ENCODE measurements around the gene PGLYRP2.
"Not testable (repeated sequence)": the region's sequence is repeated elsewhere in the genome, so short reads cannot be mapped to it uniquely, and the experiment has no call there.

PGLYRP2 gene, protein sequence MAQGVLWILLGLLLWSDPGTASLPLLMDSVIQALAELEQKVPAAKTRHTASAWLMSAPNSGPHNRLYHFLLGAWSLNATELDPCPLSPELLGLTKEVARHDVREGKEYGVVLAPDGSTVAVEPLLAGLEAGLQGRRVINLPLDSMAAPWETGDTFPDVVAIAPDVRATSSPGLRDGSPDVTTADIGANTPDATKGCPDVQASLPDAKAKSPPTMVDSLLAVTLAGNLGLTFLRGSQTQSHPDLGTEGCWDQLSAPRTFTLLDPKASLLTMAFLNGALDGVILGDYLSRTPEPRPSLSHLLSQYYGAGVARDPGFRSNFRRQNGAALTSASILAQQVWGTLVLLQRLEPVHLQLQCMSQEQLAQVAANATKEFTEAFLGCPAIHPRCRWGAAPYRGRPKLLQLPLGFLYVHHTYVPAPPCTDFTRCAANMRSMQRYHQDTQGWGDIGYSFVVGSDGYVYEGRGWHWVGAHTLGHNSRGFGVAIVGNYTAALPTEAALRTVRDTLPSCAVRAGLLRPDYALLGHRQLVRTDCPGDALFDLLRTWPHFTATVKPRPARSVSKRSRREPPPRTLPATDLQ

DNA sequence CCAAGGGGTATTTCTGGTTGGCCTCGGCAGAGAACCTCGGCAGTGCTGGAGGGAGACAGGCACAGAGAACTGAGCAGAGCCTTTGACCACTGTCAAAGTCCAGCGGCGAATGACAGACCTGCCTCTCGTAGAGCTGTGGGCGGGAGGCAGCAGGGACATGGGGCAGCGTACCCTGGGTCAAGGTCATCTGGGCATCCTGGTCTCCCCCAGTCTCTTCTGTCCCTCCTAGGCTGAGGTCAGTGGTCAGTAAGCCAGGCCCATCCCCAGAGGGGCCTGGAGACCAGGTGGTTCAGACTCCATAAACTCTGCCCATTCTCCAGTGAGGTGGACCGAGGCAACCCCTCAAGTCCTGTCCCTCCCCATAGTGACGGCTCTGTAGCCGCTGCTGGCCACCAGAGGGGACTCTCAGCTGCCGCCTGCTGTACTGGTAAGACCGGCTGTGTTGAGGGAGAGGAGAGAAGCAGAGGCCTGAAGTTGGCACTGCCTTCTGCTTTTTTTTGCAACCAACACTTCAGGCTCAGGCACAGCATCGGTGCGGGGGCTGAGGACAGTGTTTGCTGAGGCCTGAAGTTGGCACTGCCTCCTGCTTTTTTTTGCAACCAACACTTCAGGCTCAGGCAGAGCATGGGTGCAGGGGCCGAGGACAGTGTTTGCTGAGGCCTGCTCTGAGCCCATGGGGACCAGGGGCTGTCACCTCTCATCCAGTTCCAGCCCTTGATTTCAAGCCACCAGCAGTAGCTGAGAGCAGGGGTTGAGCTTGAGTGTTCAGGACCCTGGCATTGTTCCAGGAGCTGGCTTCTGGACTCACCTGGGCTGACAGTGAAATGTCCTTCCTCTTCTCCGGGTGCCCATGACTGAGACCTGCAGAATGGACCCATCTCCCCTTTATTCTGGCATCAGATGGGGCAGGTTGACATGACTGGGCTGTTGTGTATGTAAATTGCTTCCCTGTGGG lies at the start of gene PGLYRP2:
Gene PGLYRP2, minus strand, starts transcription at position 111 of the 955 bp plus-strand sequence. CDS start 130 bp downstream, outside the sequence.
- no peak for DNase-seq

DNA sequence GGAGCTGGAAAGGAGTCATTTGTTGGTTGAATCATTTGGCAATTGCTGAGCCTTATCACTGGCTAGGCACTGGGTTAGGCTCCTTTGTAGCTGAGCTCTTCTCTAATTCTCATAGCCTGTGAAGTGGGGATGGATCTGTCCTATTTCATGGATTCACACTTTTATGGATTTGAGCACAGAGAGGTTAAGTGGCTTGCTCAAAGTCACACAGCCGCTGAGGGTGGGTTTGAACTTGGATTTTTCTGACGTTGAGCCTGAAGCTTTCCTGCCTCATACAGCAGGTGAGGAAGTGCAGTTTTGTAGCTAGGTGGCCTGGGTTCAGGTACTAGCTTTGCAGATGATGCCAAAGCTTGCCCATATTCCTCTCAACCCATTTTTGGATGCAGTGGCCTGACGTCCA lies 48.4 kb upstream of the PGLYRP2 start:
- DNase-seq = no peak

DNA sequence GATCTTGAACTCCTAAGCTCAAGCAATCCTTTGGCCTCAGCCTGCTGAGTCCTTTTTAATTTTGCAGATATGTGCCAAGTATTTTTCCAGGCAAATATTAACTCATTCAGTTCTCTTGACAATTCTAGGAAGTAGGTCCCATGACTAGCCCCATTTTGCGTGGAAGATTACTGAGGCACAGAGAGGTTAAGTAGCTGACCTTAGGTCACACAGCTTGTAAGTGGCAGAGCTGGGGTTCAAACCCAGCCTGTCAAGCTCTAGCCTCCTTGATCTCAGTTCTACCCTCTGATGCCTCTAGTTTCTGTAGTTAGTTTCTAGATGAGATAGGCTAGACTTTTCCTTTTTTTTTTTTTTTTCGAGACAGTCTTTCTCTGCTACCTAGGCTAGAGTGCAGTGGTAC lies 47.1 kb upstream of the PGLYRP2 start:
- DNase-seq = no peak

DNA sequence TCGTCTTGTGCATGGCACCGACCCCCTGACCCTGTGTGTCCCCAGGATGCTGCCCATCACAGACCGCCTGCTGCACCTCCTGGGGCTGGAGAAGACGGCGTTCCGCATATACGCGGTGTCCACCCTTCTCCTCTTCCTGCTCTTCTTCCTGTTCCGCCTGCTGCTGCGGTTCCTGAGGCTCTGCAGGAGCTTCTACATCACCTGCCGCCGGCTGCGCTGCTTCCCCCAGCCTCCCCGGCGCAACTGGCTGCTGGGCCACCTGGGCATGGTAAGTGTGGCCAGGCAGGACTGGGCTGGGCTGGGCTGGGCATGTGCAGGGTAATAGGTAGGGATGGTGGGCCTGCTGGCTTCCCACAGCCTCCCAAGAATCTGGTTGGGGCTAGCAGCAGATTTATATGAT lies 46.0 kb upstream of the PGLYRP2 start:
- no peak for DNase-seq

DNA sequence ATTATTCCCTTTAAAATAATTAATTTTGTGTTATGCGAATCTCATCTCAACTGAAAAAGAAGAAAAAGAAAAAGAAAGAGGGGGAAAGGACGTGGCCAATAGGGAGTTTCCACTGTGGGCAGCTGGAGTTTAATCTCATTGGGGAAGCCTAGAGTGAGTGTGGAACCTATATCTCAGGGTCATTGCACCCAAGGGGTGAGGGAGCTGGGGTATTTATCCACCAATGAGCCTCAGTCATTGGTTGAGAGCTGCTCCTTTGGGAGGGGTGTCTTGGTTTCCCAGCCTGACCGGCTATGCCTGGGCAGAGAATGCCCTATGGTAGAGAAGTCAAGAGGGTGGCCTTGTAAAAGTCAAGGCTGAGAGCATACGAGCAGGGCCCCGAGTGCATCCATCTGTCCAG lies 45.5 kb upstream of the PGLYRP2 start:
- no peak for DNase-seq

DNA sequence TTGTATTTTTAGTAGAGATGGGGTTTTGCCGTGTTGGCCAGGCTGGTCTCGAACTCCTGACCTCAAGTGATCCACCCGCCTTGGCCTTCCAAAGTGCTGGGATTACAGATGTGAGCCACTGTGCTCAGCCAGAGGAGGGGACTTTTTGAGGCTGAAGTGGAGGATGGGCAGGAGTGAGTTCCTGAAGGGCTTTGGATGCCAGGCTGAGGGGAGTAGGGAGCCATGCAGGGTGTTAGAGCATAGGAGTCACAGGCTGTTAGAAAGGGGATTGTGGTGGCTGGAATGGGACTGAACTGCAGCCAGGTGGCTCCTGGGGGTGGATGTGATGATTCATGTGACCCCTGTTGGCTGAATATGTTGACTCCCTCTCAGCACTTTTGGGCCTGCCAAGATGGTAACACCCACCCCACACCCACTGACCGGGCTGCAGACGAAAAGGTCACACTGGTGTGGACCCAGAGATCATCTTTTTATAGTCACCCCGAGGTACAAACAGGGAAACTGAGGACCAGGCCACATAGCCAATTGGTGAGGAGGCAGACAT lies 40.2 kb upstream of the PGLYRP2 start:
- no peak for DNase-seq

DNA sequence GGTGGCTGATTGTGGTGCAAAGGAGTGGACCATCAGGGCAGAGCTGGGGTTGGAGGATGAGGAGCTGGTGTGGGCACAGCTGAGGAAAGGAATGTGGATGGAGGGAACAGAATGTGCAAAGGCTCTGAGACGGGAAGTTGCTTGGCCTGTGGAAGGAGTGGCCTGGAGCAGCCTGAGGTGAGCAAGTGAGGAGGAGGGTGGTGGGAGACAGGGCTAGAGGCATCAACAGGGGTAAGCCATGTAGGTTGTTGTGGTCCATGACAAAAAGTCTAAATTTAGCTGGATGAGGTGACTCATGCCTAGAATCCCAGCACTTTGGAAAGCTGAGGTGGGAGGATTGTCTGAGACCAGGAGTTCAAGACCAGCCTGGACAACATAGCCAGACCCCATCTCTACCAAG lies 38.5 kb upstream of the PGLYRP2 start:
- no peak for DNase-seq

DNA sequence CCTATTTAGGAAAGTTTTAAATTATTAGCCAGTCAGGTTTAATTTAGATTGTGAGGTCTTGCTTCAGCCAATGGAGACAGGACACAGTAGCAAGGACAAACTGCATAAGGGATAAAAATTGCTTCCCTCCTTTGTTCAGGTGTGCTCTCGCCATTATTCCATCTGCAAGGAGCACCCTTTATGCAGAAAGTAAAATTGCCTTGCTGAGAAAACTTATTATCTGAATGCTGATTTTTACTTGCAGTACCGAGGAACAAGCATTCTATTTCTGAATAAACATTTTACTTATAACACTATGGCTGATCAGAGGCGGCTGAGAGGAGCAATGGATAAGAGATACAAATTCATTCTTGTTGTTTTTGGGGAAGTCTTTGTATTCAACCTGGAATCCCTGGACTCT lies 37.1 kb upstream of the PGLYRP2 start:
- no peak for DNase-seq

DNA sequence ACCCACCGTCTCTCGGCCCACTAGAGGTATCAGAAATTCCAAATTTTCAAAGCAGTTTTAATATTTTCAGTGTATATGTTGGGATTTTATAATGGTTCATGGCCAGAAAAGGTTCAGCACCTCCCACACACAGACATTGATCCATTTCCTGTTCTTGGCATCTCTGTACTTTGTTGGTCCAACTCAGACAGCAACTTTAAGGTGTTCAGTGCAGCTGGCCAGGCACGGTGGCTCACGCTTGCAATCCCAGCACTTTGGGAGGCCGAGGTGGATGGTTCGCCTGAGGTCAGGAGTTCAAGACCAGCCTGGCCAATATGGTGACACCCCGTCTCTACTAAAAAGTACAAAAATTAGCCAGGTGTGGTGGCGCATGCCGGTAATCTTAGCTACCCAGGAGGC lies 35.9 kb upstream of the PGLYRP2 start:
- DNase-seq = not testable (repeated sequence)

DNA sequence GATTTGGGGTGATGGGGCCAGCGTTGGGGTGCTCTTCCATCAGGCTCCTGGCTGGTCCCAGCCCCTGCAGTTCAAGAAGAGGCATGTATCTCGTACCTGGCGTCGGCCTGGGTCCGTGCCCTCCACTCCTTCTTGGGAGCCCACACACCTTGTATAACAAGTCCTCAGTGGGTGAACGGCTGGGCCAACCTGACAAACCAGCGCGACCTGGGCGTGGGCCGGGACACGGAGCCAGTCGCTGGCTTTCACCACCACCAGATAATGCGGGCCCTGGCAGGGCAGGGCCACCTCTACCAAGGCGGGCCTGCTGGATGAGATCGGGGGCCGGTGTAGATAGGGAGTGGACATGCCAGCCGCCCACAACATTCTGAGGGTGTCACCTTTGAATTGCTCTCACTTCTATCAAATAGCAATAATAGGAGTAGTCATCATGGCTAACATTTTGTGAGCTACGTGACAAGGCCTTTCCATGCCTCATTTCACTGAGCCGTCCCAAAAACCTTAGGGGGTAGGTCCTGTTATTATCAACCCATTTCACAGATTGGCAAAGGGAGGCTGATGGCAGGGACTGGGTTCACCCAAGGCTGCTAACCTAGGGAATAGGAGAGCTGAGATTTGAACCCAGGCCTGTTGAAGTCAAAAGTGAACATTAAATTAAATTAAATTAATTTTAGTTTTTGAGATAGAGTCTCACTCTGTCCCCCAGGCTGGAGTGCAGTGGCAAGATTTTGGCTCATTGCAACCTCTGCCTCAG lies 32.5 kb upstream of the PGLYRP2 start:
- no peak for DNase-seq

DNA sequence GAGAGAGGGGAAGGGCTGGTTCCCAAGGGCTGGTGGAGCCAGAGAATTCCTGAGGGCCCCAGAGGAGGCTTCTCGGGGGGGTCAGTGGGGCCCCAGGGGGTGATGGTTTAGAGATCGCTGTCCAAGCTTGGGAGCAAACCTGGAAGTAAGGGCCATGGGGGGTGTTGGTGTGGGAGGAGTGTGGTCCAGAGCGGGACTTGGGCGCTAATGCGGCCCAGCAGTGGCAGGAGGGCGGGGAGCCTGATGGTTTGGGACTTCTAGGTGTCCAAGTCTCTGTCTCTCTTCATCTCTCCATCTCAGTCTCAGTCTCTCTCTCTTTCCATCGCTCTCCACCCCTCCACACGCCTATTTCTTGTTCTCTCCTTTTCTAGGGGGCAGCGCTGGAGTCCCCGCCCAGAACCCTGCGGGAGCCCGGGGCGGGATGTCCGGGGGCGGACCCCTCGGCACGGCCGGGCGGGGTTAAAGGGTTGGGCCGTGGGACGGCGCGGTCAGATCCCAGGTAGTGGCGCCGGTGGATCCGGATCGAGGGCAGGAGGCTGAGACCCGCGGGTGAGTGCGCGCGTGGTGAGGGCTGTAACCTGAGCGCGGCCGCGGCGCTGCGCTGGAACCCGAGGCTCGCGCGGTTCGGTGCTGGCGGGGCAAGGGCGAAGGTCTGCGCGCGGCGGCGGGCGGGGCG lies 28.9 kb upstream of the PGLYRP2 start, which contains the start of gene CYP4F22:
Gene CYP4F22, plus strand, starts transcription at position 491 of the 676 bp plus-strand sequence. CDS start 16,812 bp downstream, outside the sequence.
- no peak for DNase-seq

DNA sequence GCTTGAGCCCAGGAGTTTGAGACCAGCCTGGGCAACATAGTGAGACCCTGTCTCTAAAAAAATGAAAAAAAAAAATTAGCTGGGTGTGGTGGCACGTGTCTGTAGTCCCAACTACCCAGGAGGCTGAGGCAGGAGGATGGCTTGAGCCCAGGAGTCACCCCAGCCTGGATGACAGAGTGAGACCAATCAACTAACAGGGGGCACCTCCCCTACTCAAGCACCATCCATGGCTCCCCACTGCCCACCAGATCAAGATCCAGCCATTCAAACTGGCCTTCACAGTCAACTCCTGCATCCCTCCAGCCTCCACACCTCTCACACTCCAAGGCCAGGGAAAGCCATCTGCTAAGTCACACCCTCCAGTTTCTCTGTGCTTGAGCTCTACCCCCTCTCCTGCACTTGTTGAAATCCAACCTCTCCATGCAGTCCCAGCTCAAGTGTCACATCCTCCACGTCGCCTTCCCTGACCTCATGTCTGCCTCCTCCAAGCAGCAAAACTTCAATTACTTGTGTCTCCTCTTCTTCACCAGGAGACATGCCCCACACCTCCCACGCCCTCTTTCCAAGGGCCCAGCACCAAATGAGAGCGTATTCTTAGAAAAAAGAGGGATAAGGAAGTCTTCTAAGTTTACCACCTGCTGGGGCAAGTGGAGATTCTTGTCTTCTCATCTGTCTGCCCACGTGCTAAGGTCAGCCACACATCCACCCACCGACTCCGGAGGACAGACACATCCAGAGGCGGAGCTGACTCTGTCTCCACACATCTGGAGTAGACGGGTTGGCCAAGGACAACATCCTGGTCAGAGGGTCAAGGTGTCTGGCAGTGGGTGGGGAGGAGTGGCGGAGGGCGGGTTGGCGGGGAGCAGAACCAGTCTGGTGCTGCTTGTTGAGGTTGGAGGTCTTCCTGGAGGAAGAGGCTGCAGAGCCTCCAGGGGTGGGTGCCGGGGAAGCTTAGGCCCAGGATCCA lies 28.1 kb upstream of the PGLYRP2 start:
- DNase-seq = no peak

DNA sequence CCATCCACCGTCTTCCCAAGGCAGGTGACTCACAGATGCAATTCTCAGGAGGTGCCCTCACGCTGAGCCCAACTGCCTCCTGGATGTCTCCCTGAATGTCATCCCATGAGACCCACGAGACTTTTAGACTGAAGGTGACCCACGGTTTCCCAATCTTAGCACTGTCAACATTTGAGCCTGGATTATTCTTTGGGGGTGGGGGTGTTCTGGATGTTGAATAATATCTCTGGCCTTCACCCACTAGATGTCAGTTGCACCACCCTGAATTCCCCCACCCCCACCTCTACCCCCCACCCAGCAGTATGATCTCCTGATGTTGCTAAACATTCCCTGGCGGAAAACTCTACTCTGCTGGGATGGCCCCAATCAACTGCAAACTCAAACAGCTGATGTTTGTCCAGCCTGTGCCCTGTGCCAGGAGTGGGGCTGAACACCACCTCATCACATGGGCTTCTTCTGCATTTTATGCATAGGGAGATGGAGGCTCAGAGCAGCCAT lies 26.8 kb upstream of the PGLYRP2 start:
- DNase-seq = no peak

DNA sequence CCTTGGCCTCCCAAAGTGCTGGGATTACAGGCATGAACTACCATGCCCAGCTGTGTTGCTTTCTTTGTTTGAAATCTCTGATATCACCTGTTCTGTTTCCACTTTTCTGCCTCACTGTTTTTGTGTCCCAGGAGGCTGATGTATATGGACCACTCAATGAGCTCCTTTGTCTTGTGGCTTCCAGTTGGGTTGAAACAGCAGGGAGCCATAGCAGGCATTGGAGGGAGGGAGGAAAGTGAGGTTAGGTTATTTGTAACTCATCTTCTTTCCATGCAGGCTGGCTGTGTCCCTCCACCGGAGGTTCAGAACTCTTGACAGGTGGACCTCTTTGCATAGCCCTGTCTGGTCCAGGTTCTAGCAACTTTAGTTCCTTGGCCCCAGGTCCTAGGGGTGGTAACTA lies 23.0 kb upstream of the PGLYRP2 start:
- DNase-seq = no peak

DNA sequence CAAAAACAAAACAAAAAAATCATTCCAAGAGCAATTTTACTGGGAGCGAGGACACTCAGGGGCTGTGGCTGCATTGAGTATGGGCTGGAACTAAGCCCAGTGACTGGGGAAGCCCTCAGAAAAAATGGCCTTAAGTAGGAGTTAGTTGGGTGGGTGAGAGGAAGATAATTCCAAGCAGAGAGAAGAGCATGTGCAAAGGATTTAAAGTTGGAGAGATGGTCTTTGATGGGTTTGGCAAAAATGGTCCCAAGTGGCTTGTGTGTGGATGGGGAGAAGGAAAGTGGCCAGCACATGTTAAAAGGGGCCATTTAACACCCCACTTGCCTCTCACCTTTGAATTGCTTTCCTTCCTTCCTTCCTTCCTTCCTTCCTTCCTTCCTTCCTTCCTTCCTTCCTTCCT lies 22.3 kb upstream of the PGLYRP2 start:
- DNase-seq = no peak

DNA sequence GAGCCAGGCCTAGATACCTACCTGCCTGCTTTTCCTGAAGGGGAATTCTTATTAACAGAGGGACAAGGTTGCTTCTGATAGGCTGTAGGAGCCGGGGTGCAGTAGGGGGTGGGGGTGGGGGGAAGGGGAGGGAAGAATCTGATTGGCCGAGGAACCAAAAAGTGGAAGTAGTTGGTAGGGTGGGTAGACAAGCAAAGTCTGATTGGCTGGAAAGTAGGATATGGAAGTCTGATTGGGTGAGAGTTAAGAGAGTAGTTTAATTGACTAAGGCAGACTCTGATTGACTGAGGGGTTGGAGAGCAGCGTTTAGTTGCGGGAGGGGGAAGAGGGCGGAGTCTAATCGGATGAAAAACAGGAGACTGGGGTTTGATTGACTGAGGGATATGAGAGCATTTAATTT lies 19.6 kb upstream of the PGLYRP2 start:
- DNase-seq = no peak

DNA sequence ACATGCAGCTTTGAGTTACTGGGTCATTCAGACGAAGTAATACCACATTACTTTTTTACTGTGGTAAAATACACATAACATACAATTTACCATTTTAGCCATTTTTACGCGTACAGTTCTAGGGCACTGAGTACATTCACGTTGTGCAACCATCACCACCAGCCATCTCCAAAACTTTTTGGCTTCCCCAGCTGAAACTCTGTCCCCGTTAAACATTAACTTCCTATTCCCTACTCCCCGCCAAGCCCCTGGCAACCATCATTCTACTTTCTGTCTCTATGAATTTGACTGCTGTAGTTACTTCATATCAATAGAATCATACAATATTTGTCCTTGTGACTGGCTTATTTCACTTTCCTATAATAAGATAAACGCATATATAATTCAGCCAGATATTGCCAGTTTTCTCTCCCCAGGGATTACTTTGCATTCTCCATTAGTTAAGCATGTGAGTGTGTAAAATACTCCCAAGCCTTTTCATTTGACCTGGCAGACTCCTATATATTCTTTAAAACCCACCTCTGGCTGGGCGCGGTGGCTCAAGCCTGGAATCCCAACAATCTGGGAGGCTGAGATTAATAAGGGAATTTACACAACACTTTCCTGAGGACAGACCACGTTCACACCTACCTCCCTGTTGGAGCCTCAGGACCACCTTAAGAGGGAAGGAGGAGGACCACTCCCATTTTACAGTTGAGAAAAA lies 19.0 kb upstream of the PGLYRP2 start:
- DNase-seq = no peak

DNA sequence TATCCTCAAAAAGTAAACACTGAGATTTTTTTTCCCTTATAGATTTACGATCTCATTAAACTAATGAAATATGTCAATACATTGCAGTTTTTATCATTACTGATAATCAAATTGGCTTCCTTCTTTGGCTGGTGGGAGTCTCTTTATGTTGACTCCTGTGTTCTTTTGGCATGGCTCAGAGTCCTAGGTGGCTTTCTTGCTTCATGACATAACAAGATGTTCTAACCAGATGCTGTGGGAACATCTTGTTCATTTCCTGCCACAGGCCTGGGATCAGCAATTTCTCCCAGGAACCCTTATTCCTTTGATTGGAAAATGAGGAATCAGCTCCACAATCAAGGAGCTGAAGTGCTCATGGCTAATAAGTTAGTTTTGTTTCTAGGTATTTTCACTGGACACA lies 15.8 kb upstream of the PGLYRP2 start:
- no peak for DNase-seq

DNA sequence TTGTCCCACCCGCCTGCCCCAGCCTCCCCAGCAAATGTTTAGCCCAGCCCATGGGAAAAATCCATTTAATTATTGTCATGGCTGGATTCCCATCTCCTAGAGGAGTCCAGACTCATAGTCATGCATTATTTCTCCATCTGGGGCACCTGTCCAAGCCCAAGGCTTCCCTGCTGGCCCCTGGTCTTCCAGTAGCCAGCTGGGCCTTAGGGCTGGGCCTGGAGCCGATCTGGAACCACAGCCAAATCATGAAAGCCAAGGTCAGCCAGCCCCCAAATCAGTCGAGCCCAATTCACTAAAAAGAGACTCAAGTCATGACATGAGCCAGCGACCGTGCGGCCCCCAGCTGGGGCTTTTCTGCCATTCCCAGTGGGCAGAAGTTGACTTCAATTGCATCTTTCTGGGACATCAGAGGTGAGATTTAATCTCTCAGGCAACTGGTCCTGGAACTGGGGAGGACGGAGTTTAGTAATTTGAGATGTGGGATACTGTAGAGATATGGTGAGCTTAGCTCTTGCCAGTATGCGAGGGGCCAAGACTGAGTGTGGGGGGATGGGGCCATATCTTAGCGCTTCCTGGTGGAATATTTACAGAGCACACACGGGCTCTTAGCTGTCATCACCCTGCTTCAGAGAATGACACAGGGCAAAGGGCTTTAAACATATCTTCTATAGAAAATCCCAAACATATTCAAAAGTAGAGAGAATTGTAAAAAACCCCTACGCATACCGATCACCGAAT lies 9.4 kb upstream of the PGLYRP2 start:
- no peak for DNase-seq

All from NCI-H69 (cell line).